GM23248 (cell line): ENCODE measurements around the gene TMEM51. TPM values are rescaled to one million over a fixed set of nuclear protein-coding genes. Genes with fewer than 3 reads are reported as not detected.

Source experiments
- DNase-seq: peaks from one replicate; pipeline ENCODE4 v3.0.0-alpha.2; 2015
- H2AFZ ChIP-seq: fragments of 200-600 bp; sonication (generic); 2 replicates; pipeline ENCODE4 v1.6.1; 2016; ENCODE audit warnings: antibody characterized with exemption
- H3F3A ChIP-seq: fragments of 200-600 bp; sonication (generic); 2 replicates; pipeline ENCODE4 v1.6.1; 2016; ENCODE audit warnings: mild to moderate bottlenecking, antibody characterized with exemption, mixed run types; ENCODE audit not compliant: insufficient read depth
- H3K27ac ChIP-seq: fragments of 200-600 bp; sonication (generic); 2 replicates; pipeline ENCODE4 v1.5.1; 2016; ENCODE audit warnings: mild to moderate bottlenecking
- H3K27me3 ChIP-seq: fragments of 200-600 bp; sonication (generic); replicated peaks from 2 replicates; pipeline ENCODE4 v1.6.1; 2016; ENCODE audit warnings: mild to moderate bottlenecking; ENCODE audit not compliant: insufficient read depth
- H3K36me3 ChIP-seq: fragments of 200-600 bp; sonication (generic); 2 replicates; pipeline ENCODE4 v1.6.1; 2016; ENCODE audit warnings: low read depth, mild to moderate bottlenecking
- H3K4me1 ChIP-seq: fragments of 200-600 bp; sonication (generic); 2 replicates; pipeline ENCODE4 v1.6.1; 2016; ENCODE audit warnings: mild to moderate bottlenecking; ENCODE audit not compliant: insufficient read depth
- H3K4me2 ChIP-seq: fragments of 200-600 bp; sonication (generic); one replicate; pipeline ENCODE4 v1.6.1; 2016; ENCODE audit warnings: mild to moderate bottlenecking; ENCODE audit not compliant: unreplicated experiment
- H3K4me3 ChIP-seq: fragments of 200-600 bp; sonication (generic); 2 replicates; pipeline ENCODE4 v1.5.1; 2016; ENCODE audit warnings: mild to moderate bottlenecking
- H3K79me2 ChIP-seq: fragments of 200-600 bp; sonication (generic); 2 replicates; pipeline ENCODE4 v1.6.1; 2016; ENCODE audit warnings: mild to moderate bottlenecking; ENCODE audit not compliant: insufficient read depth
- H3K9ac ChIP-seq: fragments of 200-600 bp; sonication (generic); 2 replicates; pipeline ENCODE4 v1.6.1; 2016; ENCODE audit warnings: mild to moderate bottlenecking
- H3K9me2 ChIP-seq: fragments of 200-600 bp; sonication (generic); 2 replicates; pipeline ENCODE4 v1.6.1; 2016; ENCODE audit warnings: mixed run types, mild to moderate bottlenecking, moderate library complexity; ENCODE audit not compliant: insufficient read depth
- H3K9me3 ChIP-seq: fragments of 200-600 bp; sonication (generic); one replicate; pipeline ENCODE4 v1.6.1; 2017; ENCODE audit warnings: low read depth
- H4K20me1 ChIP-seq: fragments of 200-600 bp; sonication (generic); 2 replicates; pipeline ENCODE4 v1.6.0; 2016; ENCODE audit not compliant: insufficient read depth
- EZH2 ChIP-seq: fragments of 200-600 bp; sonication (generic); IDR thresholded peaks from 2 replicates; pipeline ENCODE4 v1.6.1; 2018; ENCODE audit warnings: antibody characterized with exemption, mild to moderate bottlenecking; ENCODE audit not compliant: insufficient read depth, poor library complexity, severe bottlenecking
- EZH2phosphoT487 ChIP-seq: fragments of 200-600 bp; sonication (generic); IDR thresholded peaks from 2 replicates; pipeline ENCODE4 v1.6.1; 2018; ENCODE audit warnings: antibody characterized with exemption, moderate library complexity, mild to moderate bottlenecking, low read depth; ENCODE audit not compliant: insufficient read depth
- WGBS, 2 experiments: methylation state at CpG; one replicate each; pipeline ENCODE4 v1.1.6; 2015 to 2017; ENCODE audit warnings: low lambda C conversion rate in 2 of 2, low coverage in 1 of 2; ENCODE audit errors: missing lambda C conversion rate in 2 of 2; 5-methylcytosine and 5-hydroxymethylcytosine counted together
- in situ Hi-C: fragments of 300-500 bp; cut with MboI; formaldehyde crosslinking; loops from 2 replicates; pipeline ENCODE4 v1.15.0; 2020
- polyA plus RNA-seq: library from polyadenylated mRNA; unstranded; fragments of >200 nt; fragmentation: Nextera tagmentation; extraction: Ambion mirVana; gene quantifications from 2 replicates; pipeline ENCODE4 v1.2.1, GENCODE V29; 2016
- total RNA-seq: library from RNA; depleted of rRNA; stranded (reverse); fragments of >200 nt; shearing (Covaris generic); gene quantifications from 2 replicates; pipeline ENCODE4 v1.2.3, GENCODE V29; 2014

Gene TMEM51
- total and polyA plus RNA-seq, 2 experiments from 2014 or later = 0.54 to 0.55 TPM

DNA sequence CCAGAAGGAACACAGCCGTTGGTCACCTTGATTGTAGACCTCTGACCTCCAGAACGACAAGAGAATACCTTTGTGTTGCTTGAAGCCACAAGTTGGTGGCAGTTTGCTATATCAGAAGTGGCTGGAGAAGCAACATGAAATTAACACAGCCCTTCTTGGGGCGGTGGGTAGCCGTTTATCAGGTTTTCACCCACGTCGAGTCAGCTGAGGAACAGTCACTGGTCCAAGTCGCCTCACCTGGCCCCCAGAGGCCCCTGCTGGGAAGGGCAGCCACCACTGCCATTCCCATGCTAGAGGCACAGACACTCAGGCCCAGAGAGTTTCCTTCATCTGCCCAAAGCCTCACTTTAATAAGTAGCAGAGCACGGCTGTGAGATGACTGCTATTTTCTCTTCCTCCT, 37.7 kb downstream of the TMEM51 start:
- H2AFZ ChIP-seq = no peak overlapping the region
- WGBS, 2 experiments = 86 to 89% methylated on average over 8 of the region's 8 CpGs
- no peak overlapping the region for H3K4me3 ChIP-seq
- H3K27ac ChIP-seq = no peak overlapping the region
- H4K20me1 ChIP-seq = no peaks in the 10 kb centered on the region
- H3K79me2 ChIP-seq = no peaks in the 10 kb centered on the region
- H3K9ac ChIP-seq = no peak overlapping the region
- no peak for DNase-seq
- TF ChIP-seq EZH2phosphoT487 (no peak), EZH2 (no peak)
- H3K27me3 ChIP-seq = no peaks in the 10 kb centered on the region
- H3K4me2 ChIP-seq = no peak overlapping the region
- no peaks in the 10 kb centered on the region for H3K36me3 ChIP-seq
- no peaks in the 10 kb centered on the region for H3K9me2 ChIP-seq
- no peaks in the 10 kb centered on the region for H3K9me3 ChIP-seq
- no peaks in the 10 kb centered on the region for H3F3A ChIP-seq
- in situ Hi-C loops = no loop called here
- no peaks in the 10 kb centered on the region for H3K4me1 ChIP-seq

DNA sequence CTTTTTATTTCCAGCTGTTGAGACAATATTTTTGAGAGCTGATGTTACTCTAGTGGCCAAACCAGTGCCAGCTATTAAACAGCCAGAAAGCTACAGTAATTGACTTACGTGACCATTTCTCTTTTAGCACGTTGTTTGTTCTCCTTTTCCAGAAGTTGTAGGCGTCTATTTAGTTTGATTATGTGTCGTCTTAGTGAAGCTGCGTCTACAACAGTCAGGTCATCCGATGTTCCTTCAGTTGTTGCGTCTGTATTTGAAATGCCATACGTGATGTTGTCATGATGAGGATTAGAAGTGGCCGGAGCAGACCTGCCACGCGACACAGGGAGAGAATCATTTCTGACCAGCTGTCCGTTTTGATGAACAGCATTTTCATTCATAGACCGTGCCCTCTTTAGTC, 38.2 kb downstream of the TMEM51 start:
- H3K9me3 ChIP-seq = no peaks in the 10 kb centered on the region
- H4K20me1 ChIP-seq = no peaks in the 10 kb centered on the region
- no peak overlapping the region for H3K27ac ChIP-seq
- no peak overlapping the region for H3K4me3 ChIP-seq
- no peaks in the 10 kb centered on the region for H3K27me3 ChIP-seq
- no peak overlapping the region for H3K9ac ChIP-seq
- no peaks in the 10 kb centered on the region for H3F3A ChIP-seq
- no peaks in the 10 kb centered on the region for H3K4me1 ChIP-seq
- WGBS, 2 experiments = 95% methylated on average over 13 of the region's 13 CpGs
- no peaks in the 10 kb centered on the region for H3K9me2 ChIP-seq
- no peaks in the 10 kb centered on the region for H3K36me3 ChIP-seq
- DNase-seq = no peak
- no peak for TF ChIP-seq EZH2phosphoT487
- no peak for TF ChIP-seq EZH2
- H3K4me2 ChIP-seq = no peak overlapping the region
- H2AFZ ChIP-seq = no peak overlapping the region
- H3K79me2 ChIP-seq = no peaks in the 10 kb centered on the region
- in situ Hi-C loops = no loop called here

- Histone ChIP-seq H3K27ac (no peak overlapping the region), H3K9me3 (no peaks in the 10 kb centered on the region), H3K4me3 (no peak overlapping the region), H2AFZ (no peak overlapping the region), H3K9ac (no peak overlapping the region), H3K4me2 (no peak overlapping the region), H4K20me1 (no peaks in the 10 kb centered on the region), H3K27me3 (no peaks in the 10 kb centered on the region), H3K79me2 (no peaks in the 10 kb centered on the region), H3K36me3 (no peaks in the 10 kb centered on the region), H3F3A (no peaks in the 10 kb centered on the region), H3K9me2 (no peaks in the 10 kb centered on the region), H3K4me1 (no peaks in the 10 kb centered on the region)
- 90% methylated on average over 12 of the region's 12 CpGs for WGBS, 2 experiments
- in situ Hi-C loops = no loop called here
- TF ChIP-seq EZH2phosphoT487 = no peak
- no peak for TF ChIP-seq EZH2
- no peak for DNase-seq
These were observed 39.5 kb downstream of the TMEM51 start for GRCh38 chr1:15192916-15193550.

DNA sequence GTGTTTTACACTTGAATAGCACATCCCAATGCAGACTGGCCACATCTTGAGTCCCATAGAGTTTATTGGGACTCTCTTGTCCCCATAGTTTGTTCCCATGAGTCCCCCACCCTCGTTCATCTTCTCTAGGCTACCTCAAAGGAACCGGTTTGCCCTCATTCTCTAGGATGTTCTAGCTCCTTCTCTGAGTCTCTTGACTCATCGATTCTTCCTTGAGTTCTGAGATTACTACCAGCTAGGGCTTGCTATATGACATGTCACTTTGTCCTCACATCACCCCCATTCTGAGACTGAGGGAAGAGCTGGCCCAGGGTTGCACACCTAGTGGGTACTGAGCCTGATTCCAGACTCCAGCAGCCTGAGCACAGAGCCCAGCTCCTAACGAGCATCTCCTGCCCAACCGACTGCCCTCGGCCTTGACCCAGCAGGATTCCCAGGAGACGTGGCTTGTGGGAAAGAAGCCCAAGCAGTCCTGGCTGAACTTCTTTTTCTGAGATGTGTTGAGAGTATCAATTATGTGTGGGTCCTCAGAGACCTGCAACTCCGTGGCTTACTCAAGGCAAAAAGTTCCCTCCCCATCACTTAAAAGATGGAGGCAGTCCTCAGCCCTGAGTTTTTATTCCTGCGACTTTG, 42.0 kb downstream of the TMEM51 start:
- Histone ChIP-seq H2AFZ (no peak overlapping the region), H3K27me3 (no peaks in the 10 kb centered on the region), H3K9me2 (no peaks in the 10 kb centered on the region), H3K4me1 (peaks cover 4% of the 10 kb centered on the region), H3K36me3 (no peaks in the 10 kb centered on the region), H3K4me2 (no peak overlapping the region), H3F3A (0 out of 2 replicates have a peak, but pooled peaks cover 3% of the 10 kb centered on the region), H3K27ac (no peak overlapping the region), H3K4me3 (no peak overlapping the region), H4K20me1 (no peaks in the 10 kb centered on the region), H3K9me3 (no peaks in the 10 kb centered on the region), H3K79me2 (no peaks in the 10 kb centered on the region), H3K9ac (no peak overlapping the region)
- in situ Hi-C loops = no loop called here
- WGBS, 2 experiments = 85 to 88% methylated on average over 9 of the region's 9 CpGs
- DNase-seq = no peak
- TF ChIP-seq EZH2 (no peak), EZH2phosphoT487 (no peak)
